Epithelial cell of esophagus (primary cell): Measurements from ENCODE around the gene OR4K15.

Source experiments
- DNase-seq: peaks from one replicate; pipeline ENCODE4 v3.0.0; 2010; ENCODE audit warnings: low read depth
- H3K4me3 ChIP-seq: 2 replicates; pipeline ENCODE4 v1.5.1; 2011; ENCODE audit warnings: mild to moderate bottlenecking, low read length, control low read depth
- CTCF ChIP-seq: IDR thresholded peaks from 2 replicates; pipeline ENCODE4 v1.5.1; 2011; ENCODE audit warnings: low read depth, mild to moderate bottlenecking, low read length, control low read depth, inconsistent platforms; ENCODE audit not compliant: insufficient read depth; ENCODE audit errors: missing control alignments

OR4K15 gene

GRCh38 chr14:19993438-19993837 is 18.0 kb downstream of the OR4K15 start:
- no peak for TF ChIP-seq CTCF
- DNase-seq, result no peak
- no peak overlapping the region for H3K4me3 ChIP-seq

GRCh38 chr14:20001863-20002262 is 26.5 kb downstream of the OR4K15 start, which contains the start of gene OR4Q2:
TSS of gene OR4Q2 (plus strand) at chr14:20002163.
- H3K4me3 ChIP-seq, result no peak within 1 kb of the TSS
- DNase-seq, result no peak
- TF ChIP-seq CTCF, result no peak

GRCh38 chr14:20002319-20002718 is 26.9 kb downstream of the OR4K15 start:
- no peak for DNase-seq
- no peak overlapping the region for H3K4me3 ChIP-seq
- no peak for TF ChIP-seq CTCF

- DNase-seq, result no peak
- no peak overlapping the region for H3K4me3 ChIP-seq
- TF ChIP-seq CTCF, result no peak
Measured at GRCh38 chr14:20008156-20008555, 32.8 kb downstream of the OR4K15 start.

GRCh38 chr14:20019257-20019865 is 44.0 kb downstream of the OR4K15 start, which contains the start of gene OR4K14:
TSS of gene OR4K14 (minus strand) at chr14:20019307. CDS start at chr14:20015193, 4,114 bp downstream.
- no peak within 1 kb of the TSS for H3K4me3 ChIP-seq
- no peak for TF ChIP-seq CTCF
- no peak for DNase-seq
